Fibroblast of skin of scalp (primary cell): ENCODE data around the gene EARS2. TPM values are rescaled to one million over a fixed set of nuclear protein-coding genes. Genes with fewer than 3 reads are reported as not detected.
A peak's percentile ranks its signal among the peaks of the same experiment; 100 is the strongest.
"Not testable (repeated sequence)": the region's sequence is repeated elsewhere in the genome, so short reads cannot be mapped to it uniquely, and the experiment has no call there.

ENCODE experiments used
- DNase-seq: peaks from one replicate; pipeline ENCODE4 v3.0.0-alpha.2; 2013
- polyA plus RNA-seq, 2 experiments: library from polyadenylated mRNA; unstranded; fragments of 120-200 nt; gene quantifications; one replicate each; pipeline ENCODE4 v1.2.1, GENCODE V29; 2013; ENCODE audit not compliant: insufficient read length in 2 of 2

The EARS2 gene
- 15.5 TPM for polyA plus RNA-seq (2013, experiment 1 of 2; ENCODE audit: insufficient read length)
- 16.1 TPM for polyA plus RNA-seq (2013, experiment 2 of 2; ENCODE audit: insufficient read length)

DNA sequence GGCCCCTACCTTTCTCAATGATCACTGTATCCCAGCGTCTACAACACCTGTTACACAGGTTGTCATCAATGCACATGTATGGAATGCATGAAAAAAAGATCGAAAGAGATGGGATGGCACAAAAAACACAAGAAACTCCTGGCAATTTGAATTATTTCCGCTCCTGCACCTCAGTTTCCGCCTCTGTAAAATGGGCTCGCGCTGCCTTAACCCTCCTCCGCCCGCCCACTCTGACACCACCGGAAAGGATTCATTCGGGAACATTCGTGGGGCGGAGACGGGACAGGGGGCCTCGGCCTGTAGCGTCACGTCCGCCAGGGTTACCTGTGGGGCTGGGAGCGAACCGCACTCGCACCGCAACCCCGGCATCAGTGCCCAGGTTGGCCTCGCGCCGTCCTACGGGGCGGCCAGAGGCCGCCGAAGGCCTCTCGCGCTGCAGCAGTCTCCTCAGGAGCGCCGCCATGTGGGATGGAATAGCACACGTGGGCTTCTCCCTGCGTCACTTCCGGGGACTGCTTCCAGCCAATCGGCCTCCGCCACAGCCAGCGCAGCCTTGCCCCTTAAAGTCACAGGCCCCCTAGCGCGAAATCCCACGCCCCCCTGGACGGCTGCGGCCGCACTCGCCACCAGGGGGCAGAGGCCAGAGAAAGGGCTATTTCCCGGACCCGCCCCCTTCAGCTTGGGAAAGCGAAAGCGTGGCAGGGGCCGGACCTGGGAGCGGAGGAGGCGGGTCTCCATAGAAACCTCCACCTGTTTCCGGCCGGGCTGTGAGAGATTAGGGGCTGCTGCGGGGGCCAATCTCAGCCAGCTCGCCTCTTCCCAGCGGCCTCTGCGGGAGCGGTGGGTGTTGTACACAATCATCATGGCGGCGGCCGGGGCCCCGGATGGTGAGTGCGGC is at the start of gene EARS2, which contains the start of gene UBFD1:
EARS2 (minus strand) TSS at position 470 of the 898 bp plus-strand sequence; CDS start at position 463, 7 bp downstream.
UBFD1 (plus strand) TSS at position 847 of the 898 bp plus-strand sequence; CDS start at position 863, 16 bp downstream.
- peak; percentile 99 for DNase-seq

DNA sequence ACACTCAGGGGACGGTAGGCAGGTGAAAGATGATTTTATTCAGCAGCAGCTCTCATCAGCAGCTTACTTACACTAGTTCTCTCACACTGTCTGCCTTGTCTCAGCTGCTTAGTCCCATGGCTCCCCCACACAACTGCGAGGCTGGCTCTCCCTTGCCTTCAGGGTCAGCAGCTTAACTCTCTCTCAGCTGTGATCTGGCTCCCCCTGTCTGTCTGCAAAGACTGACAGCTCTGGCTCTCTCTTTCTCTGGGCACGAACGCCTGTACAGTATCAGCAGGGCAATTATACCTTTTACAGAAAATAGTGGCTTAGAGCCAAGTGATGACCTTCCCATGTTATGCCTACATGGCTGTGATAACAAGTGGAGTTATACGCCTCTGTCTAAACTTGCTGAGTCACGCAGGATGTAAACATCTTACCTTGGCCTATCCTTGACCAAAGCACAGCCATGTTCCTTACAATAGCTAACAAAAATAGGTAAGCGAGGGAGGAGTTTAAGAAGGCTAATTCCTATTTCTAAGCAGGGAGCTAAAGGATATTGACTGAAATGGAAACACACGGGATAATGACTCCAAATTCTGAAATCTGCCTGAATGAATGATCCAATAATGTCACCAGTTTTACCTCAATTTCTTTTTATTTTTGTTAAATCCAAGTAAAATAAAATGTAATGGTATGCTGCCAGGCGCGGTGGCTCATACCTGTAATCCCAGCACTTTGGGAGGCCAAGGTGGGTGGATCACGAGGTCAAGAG is 40.0 kb upstream of the EARS2 start:
- no peak for DNase-seq

DNA sequence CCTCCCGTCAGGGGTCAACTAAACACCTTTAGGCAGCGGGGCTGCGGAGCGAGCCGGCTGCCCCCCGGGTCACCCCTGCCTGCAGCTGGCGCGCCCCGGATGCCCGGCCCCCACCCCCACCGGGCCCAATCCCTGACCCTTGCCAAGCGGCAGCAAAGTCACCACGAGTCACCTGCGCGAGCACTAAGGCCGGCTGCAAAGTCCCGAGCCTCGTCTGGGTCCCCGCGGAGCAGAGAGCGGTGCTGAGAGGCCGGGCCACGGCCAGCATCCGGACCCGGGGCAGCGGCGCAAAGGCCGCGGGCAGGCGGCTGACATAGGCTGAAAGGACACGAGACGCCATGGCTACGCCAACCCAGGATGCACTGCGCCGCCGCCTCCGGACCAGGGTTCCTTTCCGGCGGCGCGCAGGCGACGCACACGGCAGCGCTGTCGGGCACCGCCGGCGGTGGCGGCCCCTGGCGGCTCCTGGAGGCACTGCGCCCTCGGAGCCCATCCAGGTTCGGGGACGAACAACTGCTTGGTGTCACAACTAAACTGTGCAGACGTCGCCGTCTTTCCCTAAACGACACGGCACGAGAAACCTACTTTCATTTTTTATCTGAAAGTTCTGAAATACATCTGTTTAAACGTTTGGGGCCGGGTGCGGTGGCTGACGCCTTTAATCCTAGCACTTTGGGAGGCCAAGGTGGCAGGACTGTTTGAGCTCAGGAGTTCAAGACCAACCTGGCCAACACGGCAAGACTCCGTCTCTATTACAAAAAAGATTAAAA is 39.0 kb upstream of the EARS2 start, which contains the start of gene NDUFAB1:
NDUFAB1 (minus strand) TSS at position 366 of the 770 bp plus-strand sequence; CDS start at position 340, 26 bp downstream.
- DNase-seq = peak; percentile 88

DNA sequence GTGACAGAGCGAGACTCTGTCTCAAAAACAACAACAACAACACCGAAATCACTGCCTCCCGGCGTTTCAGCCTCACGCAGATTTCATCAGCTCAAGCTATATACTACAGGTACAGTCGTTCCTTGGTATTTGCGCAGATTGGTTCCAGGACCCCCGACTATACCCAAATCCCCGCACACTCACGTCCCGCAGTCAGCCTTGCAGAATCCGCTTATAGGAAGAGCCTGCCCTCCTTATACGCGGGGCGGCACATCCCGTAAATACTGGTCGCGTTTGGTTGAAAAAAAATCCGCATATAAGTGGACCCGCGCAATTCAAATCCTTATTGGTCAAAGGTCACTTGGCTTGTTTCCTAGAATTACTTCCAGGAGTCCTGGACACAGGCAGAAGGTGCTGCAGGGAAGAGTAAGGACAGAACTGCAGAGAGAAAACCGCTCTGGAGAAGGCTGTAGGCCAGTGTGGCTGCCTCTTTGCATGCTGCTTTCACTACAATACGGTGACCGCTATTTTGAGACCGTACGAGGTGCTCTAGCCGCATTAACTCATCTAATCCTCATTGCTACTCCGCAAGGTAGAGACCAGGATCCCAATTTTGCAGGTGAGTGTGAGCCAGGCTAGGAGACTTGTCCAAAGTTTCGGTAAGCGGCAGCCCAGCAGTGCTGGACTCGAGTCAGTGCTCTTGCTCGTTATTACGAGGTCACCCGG is 38.2 kb upstream of the EARS2 start:
- no peak for DNase-seq

DNA sequence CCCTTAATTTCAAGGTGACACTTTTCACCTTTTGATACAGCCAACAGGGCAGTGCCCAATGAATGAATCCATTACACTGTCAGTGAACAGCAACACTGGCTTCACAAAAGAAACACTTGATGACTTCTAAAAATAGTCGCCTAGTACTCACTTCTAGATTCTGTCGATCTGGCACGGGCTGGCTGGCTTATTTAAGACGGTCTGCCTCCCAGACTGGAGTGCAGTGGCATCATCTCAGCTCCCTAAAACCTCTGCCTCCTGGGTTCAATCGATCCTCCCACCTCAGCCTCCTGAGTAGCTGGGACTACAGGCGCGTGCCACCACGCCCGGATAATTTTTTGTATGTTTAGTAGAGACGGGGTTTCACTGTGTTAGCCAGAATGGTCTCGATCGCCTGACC is 37.0 kb upstream of the EARS2 start:
- DNase-seq = no peak

DNA sequence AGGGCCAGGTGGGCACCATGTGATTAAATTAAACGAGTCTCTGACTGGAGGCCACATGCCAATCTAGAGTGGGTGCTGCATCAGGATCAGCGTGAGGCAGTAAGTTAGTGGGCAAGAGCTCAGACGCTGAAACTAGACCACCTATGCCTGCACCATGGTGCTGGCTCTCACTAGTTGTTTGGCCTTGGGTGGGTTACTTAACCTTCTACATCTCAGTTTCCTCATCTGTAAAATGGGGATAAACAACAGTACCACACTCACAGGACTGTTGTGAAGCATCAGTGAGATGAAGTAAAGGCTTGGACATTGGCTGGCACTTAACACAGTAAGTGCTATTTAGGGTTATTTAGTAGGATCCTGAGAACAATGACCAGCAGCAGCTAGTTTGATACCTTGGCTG is 33.0 kb upstream of the EARS2 start:
- DNase-seq = no peak

DNA sequence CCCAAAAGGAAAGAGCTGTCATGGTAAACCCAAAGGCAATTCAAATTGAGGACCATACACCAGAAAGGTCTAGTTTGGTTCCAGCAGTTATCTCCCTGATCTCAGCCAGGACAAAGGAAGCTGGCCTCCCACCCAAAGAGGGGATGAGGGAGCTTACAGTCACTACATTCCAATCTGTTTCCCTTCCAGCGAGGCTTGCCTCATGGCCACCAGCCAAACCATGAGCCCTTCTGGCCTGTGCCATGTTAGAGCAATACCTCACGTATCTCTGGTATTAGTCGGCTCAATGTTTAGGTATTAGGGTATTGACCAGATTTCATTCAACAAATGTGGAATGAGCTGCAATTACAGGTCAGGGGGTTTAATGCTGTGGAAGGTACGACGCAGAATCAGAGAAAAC is 30.6 kb upstream of the EARS2 start:
- DNase-seq = peak; percentile 71

DNA sequence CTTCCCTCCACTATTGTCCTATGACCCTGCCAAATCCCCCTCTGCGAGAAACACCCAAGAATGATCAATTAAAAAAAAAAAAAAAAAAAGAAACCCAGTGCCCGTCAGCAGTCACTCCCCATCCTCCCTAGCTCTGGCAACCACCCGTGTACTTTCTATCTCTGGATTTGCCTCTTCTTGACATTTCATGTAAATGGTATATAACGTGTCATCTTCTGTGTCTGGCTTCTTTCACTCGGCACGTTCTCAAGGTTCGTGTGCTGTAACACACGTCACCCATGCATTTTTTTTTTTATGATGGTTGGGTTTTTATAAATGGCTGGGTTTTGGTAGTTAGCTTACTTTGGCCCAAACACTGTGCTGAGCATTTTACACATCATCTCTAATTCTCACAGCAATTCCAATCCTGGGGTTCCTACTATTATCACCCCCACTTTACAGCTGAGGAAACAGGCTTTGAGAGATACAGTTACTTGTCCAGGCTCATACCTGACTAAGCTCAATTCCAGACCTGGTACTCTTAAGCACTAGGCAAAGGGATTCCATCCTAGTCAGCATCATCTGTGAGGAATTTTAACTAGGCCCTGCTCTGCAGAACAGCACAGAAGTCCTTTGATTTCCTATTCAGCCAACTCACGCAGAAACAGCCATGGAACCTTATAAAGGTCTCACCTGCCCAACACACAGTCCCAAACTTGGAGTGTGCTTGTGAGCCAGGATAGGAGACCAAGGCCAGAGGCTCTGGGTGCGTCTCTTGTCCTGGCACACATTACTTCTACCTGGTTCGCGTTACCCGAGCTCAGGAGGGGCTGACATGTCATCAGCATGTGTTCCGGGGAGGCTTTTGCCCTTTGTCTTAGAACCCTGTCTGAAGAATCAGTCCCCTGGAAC is 27.3 kb upstream of the EARS2 start:
- DNase-seq = no peak

DNA sequence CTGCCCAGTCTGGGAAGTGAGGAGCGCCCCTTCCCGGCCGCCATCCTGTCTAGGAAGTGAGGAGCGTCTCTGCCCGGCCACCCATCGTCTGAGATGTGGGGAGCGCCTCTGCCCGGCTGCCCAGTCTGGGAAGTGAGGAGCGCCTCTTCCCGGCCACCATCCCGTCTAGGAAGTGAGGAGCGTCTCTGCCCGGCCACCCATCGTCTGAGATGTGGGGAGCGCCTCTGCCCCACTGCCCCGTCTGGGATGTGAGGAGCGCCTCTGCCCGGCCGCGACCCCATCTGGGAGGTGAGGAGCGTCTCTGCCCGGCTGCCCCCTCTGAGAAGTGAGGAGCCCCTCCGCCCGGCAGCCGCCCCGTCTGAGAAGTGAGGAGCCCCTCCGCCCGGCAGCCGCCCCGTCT is 26.1 kb upstream of the EARS2 start:
- DNase-seq = not testable (repeated sequence)

DNA sequence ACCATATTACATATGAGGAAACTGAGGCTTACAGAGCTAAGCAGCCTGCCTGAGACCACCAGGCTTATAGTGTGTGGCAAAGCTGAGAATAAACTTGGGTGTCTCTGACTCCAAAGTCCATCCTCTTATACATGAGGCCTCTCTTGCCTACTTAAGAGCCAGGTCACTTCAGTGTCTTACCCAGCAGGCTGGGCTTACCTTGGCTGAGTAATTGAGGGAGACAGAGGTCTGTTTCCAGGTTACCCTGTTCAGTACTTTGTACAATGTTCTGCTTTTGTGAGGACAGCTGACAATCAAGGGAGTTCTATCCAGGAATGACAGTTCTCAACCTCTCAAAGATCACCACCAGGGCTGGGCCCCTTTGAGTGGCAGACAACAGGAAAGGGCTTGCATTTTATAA is 24.6 kb upstream of the EARS2 start:
- no peak for DNase-seq

DNA sequence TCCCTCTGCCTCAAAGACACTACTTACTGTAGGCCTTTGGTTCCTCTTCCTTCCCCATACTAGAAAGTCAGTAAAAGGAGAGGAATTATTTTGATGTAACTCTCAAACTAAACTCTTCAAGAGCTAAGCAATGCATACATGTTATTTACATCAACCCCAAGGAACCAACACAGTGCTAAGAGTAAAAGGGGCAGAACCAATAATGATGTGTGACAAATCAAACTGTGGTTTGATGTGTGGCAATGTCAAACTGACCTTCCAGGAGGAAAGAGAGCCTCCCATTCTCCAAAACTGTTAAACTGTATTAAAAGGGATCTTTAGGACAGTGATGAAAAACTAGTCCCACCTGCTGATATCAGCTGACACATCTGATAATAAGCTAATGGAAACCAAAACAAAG is 23.2 kb upstream of the EARS2 start:
- no peak for DNase-seq

DNA sequence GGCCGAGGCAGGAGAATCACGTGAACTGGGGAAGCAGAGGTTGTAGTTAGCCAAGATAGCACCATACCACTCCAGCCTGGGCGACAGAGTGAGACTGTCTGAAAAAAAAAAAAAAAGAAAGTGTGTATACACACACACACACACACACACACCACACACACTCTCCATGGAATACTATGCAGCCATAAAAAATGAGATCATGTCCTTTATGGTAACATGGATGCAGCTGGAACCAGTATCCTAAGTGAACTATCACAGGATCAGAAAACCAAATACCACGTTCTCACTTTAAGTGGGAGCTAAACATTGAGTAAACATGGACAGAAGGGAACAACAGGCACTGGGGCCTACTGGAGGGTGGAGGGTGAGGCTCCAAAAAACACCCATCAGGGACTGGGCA is 22.2 kb upstream of the EARS2 start:
- no peak for DNase-seq

DNA sequence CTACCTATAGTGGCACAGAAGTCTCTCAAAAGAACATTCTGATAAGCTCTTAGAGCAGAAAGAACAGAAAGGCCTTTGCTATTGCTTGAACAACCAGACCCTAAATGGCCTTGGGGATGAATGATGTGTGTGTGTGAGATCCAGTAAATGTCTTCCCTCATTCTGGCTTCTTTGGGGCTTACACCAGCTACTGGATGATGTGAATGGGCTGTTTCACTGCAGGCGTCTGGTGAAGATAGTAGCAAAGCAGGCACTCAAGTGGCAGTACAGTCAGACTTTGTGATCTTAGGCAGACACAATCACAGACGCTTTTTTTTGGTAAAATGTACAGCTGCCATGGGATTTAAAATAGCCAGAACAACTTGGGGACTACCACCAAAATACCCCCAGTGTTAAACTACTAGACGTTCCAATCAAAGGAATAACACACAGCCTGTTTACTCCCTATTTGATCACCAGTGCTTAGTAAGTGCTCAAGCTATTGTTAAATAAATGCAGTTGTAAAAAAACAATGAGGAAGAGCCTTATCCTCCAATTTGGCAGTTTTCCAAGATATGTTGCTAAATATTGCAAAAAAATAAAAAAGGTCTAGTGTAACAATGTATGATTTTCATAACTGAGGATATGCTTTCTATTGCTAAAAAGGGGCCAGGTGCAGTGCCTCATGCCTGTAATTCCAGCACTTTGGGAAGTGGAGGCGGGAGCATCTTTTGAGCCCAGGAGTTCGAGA is 21.1 kb upstream of the EARS2 start:
- DNase-seq = no peak

DNA sequence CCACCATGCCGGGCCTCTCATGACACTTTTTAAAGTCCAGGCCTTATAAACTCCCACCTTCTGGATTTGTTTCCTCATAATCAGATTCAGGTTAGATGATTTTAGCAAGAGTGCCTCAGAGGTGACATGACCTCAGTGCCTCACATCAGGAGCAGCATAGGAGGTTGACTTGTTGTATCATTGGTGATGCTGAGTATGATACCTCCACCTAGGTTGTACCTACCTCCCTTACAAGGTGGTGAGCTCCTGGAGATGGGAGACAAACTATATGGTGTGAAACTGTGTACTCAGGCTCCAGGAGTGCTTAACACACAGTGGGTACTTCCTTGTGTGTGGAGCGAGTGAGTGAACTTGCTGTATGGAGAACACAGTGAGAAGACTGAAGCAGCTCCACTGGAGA is 20.3 kb upstream of the EARS2 start:
- DNase-seq = no peak

DNA sequence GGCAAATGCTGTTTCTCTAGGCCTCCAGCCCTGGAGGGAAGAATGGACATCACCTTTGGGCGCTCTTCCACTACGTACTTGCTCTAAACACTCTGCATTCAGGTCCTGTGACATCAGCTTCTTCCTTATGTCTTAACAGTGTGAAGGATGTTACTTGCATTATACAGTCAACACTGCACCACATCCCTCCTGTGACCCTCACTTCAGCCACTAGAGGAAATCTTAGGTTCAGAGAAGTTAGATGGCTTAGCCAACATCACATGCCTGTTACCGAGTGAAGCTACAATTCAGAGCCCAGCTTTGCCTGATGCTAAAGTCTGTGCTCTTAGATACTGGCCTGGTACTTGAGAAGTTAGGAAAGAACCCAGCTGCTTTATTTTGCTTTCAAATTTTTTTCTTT is 18.7 kb upstream of the EARS2 start:
- no peak for DNase-seq

DNA sequence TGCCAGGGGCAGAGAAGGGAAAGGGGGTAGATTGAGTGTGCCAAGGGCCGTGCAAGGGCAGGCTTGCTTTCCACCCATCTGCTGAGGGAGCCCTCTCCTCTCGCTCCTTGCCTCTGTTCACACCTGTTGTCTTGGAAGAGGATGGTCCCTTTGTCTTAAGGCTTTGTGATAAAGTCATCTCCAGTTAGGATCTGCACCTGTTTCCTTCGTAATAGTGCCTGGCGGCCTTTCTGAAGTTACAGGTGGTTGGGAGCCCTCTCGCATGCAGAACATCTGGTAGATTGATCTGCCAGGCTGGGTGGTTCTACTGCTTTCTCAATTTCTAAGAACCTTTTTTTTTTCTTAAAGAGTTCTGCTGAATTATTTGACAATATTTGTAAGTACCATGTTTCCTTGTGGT is 16.7 kb upstream of the EARS2 start:
- DNase-seq = no peak

DNA sequence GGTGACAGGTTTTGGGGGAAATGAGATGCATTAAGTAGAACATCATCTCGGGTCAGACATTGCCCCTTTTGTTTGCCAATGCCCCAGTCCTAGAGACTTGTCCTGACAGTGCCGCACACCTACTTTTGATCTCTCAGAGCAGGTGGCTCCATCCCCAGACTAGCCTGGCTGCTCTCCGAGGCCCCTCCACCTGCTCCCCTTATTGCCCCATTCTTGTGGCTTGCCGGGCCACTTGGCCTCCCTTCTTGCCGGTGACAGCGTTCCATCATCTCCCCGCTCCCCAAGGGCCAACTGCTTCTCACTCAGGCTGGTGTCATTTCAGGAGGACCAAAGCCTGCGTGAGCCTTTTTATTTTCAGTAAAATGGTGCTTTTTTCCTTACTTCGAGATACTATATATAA is 15.2 kb upstream of the EARS2 start:
- no peak for DNase-seq

DNA sequence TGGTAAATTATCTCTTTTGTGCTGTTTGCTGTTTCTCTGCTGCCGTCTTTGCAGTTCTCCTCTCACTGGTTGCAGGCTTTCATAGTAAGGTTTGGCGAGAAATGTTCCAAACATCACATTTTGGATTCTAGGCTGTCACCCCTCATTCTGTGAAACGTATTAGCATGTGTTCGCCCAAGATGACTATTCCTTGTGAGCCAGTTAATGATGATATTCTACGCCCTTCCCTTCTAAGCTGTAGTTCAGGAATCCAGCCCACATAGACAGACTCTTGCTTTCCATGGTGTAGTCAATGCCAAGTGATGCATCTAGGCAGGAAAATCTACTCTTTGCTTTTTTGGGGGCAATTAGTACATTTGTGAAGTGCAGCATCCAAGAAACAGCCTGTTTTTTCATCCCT is 14.7 kb upstream of the EARS2 start:
- DNase-seq = no peak

DNA sequence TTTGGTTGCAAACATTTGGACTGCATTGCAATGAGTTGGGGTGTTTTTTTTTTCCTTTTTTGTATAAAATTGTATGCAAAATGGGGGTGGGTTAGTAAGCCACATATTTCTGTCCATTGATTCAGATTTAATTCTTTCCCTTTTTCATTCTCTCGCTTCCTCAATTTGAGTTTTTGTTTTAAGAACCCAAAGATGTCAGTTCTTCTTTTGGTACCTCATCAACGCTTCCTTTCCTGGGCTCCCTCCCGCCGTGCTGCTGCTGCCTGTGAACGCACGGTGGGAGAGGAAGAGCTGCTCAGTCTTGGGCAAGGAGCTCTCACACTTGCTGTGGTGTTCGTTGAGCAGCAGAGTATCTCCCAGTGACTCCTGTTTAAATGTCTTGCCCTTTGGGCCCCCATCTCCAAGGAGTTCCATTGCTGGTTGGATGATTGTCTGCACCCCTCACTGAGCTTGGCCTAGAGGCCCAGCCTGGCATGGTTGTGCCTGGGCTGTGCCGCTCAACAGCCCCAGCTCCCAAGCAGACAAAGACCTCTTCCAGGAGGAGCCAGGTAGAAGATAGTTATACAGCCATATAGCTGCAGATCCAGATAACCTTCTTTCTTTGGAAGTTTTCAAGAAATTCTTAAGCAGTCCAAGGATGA is 14.0 kb upstream of the EARS2 start:
- DNase-seq = no peak

DNA sequence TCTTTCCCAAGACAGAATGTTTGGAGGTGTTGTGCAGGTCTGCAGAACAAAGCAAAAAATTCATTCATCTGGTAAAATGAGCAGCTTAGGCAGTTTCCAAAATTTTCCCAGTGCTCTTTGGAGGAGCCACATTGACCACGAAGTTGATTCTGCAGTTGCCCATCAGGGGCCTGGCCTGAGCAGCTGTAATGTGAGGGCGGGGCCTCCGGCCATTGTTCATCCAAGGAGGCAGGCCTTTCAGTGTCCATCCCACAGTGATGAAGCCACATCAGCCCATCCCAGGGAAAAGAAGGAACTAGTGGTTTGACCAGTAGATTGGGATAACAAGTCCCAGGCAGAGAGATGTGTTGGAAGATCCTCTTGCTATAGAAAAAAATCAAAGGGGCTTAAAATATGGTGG is 10.5 kb upstream of the EARS2 start:
- no peak for DNase-seq
